PC-3 (cell line): ENCODE results near the gene MAML3. TPM values are rescaled to one million over a fixed set of nuclear protein-coding genes. Genes with fewer than 3 reads are reported as not detected.

Experiments
- ATAC-seq: fragments of 200-7000 bp; cut with Tn5 transposase; 2 replicates; pipeline ENCODE4 v1.9.1; 2020; ENCODE audit warnings: mild to moderate bottlenecking, moderate library complexity
- BruUV-seq: library from RNA; stranded (reverse); fragments of 400-500 nt; replicated peaks from 2 replicates; lab custom pipeline; 2021; lab: Mats Ljungman, UMichigan
- CTCF ChIA-PET: fragments of 300-600 bp; sonication (Branson Sonifier 250); formaldehyde crosslinking; loops from one replicate; lab custom pipeline; 2022; ENCODE audit warnings: antibody characterized with exemption; lab: Charles Lee
- POLR2A ChIA-PET: fragments of 300-600 bp; sonication (Branson Sonifier 250); formaldehyde crosslinking; loops from one replicate; lab custom pipeline; 2022; ENCODE audit warnings: antibody characterized with exemption; ENCODE audit not compliant: unreplicated experiment; lab: Charles Lee
- DNase-seq: peaks from one replicate; pipeline ENCODE4 v3.0.0-alpha.2; 2015
- H2AFZ ChIP-seq: fragments of 300-600 bp; sonication (generic); 2 replicates; pipeline ENCODE4 v1.6.0; 2016; ENCODE audit warnings: antibody characterized with exemption, low read length
- H3F3A ChIP-seq: fragments of 300-600 bp; sonication (generic); one replicate; pipeline ENCODE4 v1.6.0; 2017; ENCODE audit warnings: antibody characterized with exemption, low read length, control low read depth, mild to moderate bottlenecking; ENCODE audit not compliant: unreplicated experiment
- H3K27ac ChIP-seq: fragments of 300-600 bp; sonication (generic); 2 replicates; pipeline ENCODE4 v1.5.1; 2016; ENCODE audit warnings: mild to moderate bottlenecking, low read length
- H3K27me3 ChIP-seq: fragments of 300-600 bp; sonication (generic); 2 replicates; pipeline ENCODE4 v1.6.1; 2016; ENCODE audit warnings: low read length, mixed read lengths
- H3K36me3 ChIP-seq: fragments of 300-600 bp; sonication (generic); 2 replicates; pipeline ENCODE4 v1.6.1; 2016; ENCODE audit warnings: low read depth, mixed run types, low read length, mixed read lengths
- H3K4me1 ChIP-seq: fragments of 300-600 bp; sonication (generic); 2 replicates; pipeline ENCODE4 v1.5.1; 2016; ENCODE audit warnings: low read length; ENCODE audit not compliant: insufficient read depth
- H3K4me2 ChIP-seq: fragments of 300-600 bp; sonication (generic); 2 replicates; pipeline ENCODE4 v1.6.0; 2016; ENCODE audit warnings: low read length
- H3K4me3 ChIP-seq: fragments of 300-600 bp; sonication (generic); 2 replicates; pipeline ENCODE4 v1.5.1; 2016; ENCODE audit warnings: mild to moderate bottlenecking, low read length, mixed read lengths
- H3K79me2 ChIP-seq: fragments of 300-600 bp; sonication (generic); 2 replicates; pipeline ENCODE4 v1.6.1; 2017; ENCODE audit warnings: low read length, mixed read lengths
- H3K9ac ChIP-seq: fragments of 300-600 bp; sonication (generic); 2 replicates; pipeline ENCODE4 v1.6.0; 2016; ENCODE audit warnings: mild to moderate bottlenecking, low read length
- H3K9me2 ChIP-seq: fragments of 300-600 bp; sonication (generic); replicated peaks from 2 replicates; pipeline ENCODE4 v1.6.1; 2016; ENCODE audit warnings: mixed run types, low read length, mixed read lengths
- H3K9me3 ChIP-seq: fragments of 300-600 bp; sonication (generic); 2 replicates; pipeline ENCODE4 v1.6.1; 2016; ENCODE audit warnings: low read length, mixed read lengths
- H4K20me1 ChIP-seq: fragments of 300-600 bp; sonication (generic); 2 replicates; pipeline ENCODE4 v1.6.1; 2016; ENCODE audit warnings: low read length, mixed read lengths
- EZH2 ChIP-seq: fragments of 300-600 bp; sonication (generic); IDR thresholded peaks from one replicate; pipeline ENCODE4 v1.6.1; 2017; ENCODE audit warnings: antibody characterized with exemption, mild to moderate bottlenecking, low read length; ENCODE audit not compliant: unreplicated experiment
- EZH2phosphoT487 ChIP-seq: fragments of 300-600 bp; sonication (generic); IDR thresholded peaks from 2 replicates; pipeline ENCODE4 v1.6.1; 2018; ENCODE audit warnings: mild to moderate bottlenecking, antibody characterized with exemption, low read length, borderline replicate concordance
- intact Hi-C: fragments of 100-400 bp; cut with micrococcal nuclease; formaldehyde crosslinking; loops from 2 replicates; pipeline ENCODE4 v1.9.0; 2023
- total RNA-seq: library from RNA; depleted of rRNA; stranded (reverse); fragments of >200 nt; gene quantifications from 2 replicates; pipeline ENCODE4 v1.2.3, GENCODE V29; 2014
- TF ChIP-seq, protein P1 (sequence below): fragments of 300-600 bp; sonication (generic); conservative IDR thresholded peaks from 2 replicates; pipeline ENCODE4 v1.5.1; 2017; ENCODE audit warnings: antibody characterized with exemption, low read depth, mild to moderate bottlenecking, low read length

Gene MAML3
- total RNA-seq, 1 experiment from 2014 or later, result 4.3 TPM

DNA sequence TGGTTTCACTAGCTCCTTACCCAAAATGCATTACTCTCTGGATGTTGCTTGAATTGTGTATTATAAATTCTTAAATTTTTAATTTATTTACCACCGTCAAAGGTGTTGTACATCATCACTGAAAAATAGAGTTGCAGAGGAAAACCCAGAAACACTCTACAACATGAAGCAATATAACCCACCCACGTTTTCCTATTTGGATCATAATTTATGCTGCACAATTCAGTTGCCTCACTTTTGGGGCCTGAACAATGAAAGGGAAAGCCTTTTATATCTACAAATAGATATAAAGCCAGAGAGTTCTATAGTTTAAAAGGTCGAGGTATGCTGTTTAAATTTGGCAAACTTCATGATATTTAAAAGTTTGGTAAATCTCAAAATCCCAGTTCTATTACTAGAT lies 372.9 kb downstream of the MAML3 start:
- Histone ChIP-seq H3K9ac (no peak overlapping the region), H3K9me2 (no peaks in the 10 kb centered on the region), H3K27ac (no peak overlapping the region), H3K36me3 (no peaks in the 10 kb centered on the region), H2AFZ (no peak overlapping the region), H3K9me3 (no peaks in the 10 kb centered on the region), H3K79me2 (no peaks in the 10 kb centered on the region), H3K4me3 (no peak overlapping the region), H4K20me1 (no peaks in the 10 kb centered on the region), H3K27me3 (no peaks in the 10 kb centered on the region), H3K4me1 (no peaks in the 10 kb centered on the region), H3F3A (no peaks in the 10 kb centered on the region), H3K4me2 (no peak overlapping the region)
- ATAC-seq (no peak), DNase-seq (no peak)
- no peak for TF ChIP-seq EZH2phosphoT487
- TF ChIP-seq EZH2, result no peak
- TF ChIP-seq, protein P1, sequence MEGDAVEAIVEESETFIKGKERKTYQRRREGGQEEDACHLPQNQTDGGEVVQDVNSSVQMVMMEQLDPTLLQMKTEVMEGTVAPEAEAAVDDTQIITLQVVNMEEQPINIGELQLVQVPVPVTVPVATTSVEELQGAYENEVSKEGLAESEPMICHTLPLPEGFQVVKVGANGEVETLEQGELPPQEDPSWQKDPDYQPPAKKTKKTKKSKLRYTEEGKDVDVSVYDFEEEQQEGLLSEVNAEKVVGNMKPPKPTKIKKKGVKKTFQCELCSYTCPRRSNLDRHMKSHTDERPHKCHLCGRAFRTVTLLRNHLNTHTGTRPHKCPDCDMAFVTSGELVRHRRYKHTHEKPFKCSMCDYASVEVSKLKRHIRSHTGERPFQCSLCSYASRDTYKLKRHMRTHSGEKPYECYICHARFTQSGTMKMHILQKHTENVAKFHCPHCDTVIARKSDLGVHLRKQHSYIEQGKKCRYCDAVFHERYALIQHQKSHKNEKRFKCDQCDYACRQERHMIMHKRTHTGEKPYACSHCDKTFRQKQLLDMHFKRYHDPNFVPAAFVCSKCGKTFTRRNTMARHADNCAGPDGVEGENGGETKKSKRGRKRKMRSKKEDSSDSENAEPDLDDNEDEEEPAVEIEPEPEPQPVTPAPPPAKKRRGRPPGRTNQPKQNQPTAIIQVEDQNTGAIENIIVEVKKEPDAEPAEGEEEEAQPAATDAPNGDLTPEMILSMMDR, result no peak
- no TSS peak for BruUV-seq
- intact Hi-C loops, result no loop called here
- ChIA-PET POLR2A (no interaction called here), CTCF (no interaction called here)

DNA sequence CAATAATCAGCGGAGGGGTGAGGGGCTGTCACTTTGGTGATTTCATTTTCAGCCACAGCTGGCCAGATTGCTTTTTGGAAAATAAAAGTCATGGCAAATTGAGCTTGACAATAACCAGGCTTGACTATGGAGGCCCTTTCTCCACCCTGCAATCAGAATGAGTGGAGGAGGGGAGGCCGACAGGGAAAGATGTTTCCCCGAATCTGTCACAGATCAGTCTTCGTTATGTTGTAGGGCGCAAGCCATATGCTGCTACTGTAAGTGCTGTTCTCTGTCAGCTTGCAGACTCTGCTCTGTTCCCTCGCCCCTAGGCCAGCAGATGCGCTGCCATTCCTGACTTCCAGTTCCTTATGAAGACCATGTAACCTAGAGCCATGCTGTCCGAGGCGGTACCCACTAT lies 374.3 kb downstream of the MAML3 start:
- H3K9me2 ChIP-seq, result no peaks in the 10 kb centered on the region
- BruUV-seq, result no TSS peak
- no peak overlapping the region for H2AFZ ChIP-seq
- no peaks in the 10 kb centered on the region for H3K9me3 ChIP-seq
- DNase-seq (no peak), ATAC-seq (no peak)
- no peaks in the 10 kb centered on the region for H3K27me3 ChIP-seq
- no peaks in the 10 kb centered on the region for H3F3A ChIP-seq
- intact Hi-C loops, result no loop called here
- no peak overlapping the region for H3K4me2 ChIP-seq
- H3K4me3 ChIP-seq, result no peak overlapping the region
- POLR2A ChIA-PET, result no interaction called here
- no peaks in the 10 kb centered on the region for H4K20me1 ChIP-seq
- no peak overlapping the region for H3K27ac ChIP-seq
- no peaks in the 10 kb centered on the region for H3K79me2 ChIP-seq
- CTCF ChIA-PET, result no interaction called here
- H3K36me3 ChIP-seq, result no peaks in the 10 kb centered on the region
- H3K9ac ChIP-seq, result no peak overlapping the region
- TF ChIP-seq EZH2phosphoT487 (no peak), EZH2 (no peak)
- TF ChIP-seq, protein P1, result no peak
- H3K4me1 ChIP-seq, result peaks cover 9% of the 10 kb centered on the region

DNA sequence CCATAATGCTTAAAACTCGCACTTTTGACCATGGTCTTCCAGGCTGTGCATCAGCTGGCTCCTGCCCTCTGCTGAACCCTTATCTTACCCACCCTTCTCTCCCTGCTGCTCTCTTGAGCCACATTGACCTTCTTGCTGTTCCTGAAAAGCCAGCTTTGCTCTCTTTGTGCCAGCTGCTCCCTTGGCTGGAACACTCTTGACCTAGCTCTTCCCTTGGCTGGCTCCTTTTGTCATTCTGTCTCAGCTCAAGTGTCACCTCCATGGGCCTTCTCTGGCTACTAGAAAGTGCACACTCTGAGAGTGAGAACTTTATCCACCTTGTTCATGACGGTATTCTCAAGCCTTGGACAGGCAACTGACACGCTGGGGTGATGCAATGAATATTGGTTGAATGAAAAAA lies 376.2 kb downstream of the MAML3 start:
- Histone ChIP-seq H3K27me3 (no peaks in the 10 kb centered on the region), H3K9ac (no peak overlapping the region), H3K27ac (no peak overlapping the region), H3K4me1 (peaks cover 14% of the 10 kb centered on the region), H3F3A (no peaks in the 10 kb centered on the region), H3K4me3 (no peak overlapping the region), H4K20me1 (no peaks in the 10 kb centered on the region), H3K36me3 (no peaks in the 10 kb centered on the region), H2AFZ (no peak overlapping the region), H3K9me3 (no peaks in the 10 kb centered on the region), H3K9me2 (no peaks in the 10 kb centered on the region), H3K79me2 (no peaks in the 10 kb centered on the region), H3K4me2 (no peak overlapping the region)
- CTCF ChIA-PET, result no interaction called here
- intact Hi-C loops, result no loop called here
- BruUV-seq, result no TSS peak
- TF ChIP-seq, protein P1, result no peak
- no peak for TF ChIP-seq EZH2phosphoT487
- TF ChIP-seq EZH2, result no peak
- no peak for ATAC-seq
- no peak for DNase-seq
- POLR2A ChIA-PET, result no interaction called here
